Loucy (cell line): ENCODE results near the gene NXN.
"Not testable (repeated sequence)": the region's sequence is repeated elsewhere in the genome, so short reads cannot be mapped to it uniquely, and the experiment has no call there.

Source experiments
- H2AFZ ChIP-seq: fragments of 200-600 bp; sonication (generic); 2 replicates; pipeline ENCODE4 v1.6.0; 2016; ENCODE audit warnings: antibody characterized with exemption, mild to moderate bottlenecking, low read length, moderate library complexity
- H3F3A ChIP-seq: fragments of 200-600 bp; 2 replicates; pipeline ENCODE4 v1.6.0; 2016; ENCODE audit warnings: antibody characterized with exemption, low read depth, mild to moderate bottlenecking
- H3K27me3 ChIP-seq: fragments of 200-600 bp; sonication (generic); 2 replicates; pipeline ENCODE4 v1.6.1; 2014; ENCODE audit warnings: low read length, mild to moderate bottlenecking; ENCODE audit not compliant: insufficient read depth, poor library complexity, severe bottlenecking
- H3K36me3 ChIP-seq: fragments of 200-600 bp; sonication (generic); 2 replicates; pipeline ENCODE4 v1.6.1; 2016; ENCODE audit warnings: low read length; ENCODE audit not compliant: insufficient read depth
- H3K4me1 ChIP-seq: fragments of 200-600 bp; sonication (generic); 2 replicates; pipeline ENCODE4 v1.5.1; 2014; ENCODE audit warnings: low read length, mild to moderate bottlenecking; ENCODE audit not compliant: insufficient read depth, poor library complexity, severe bottlenecking
- H3K4me2 ChIP-seq: fragments of 200-600 bp; sonication (generic); 2 replicates; pipeline ENCODE4 v1.6.0; 2014; ENCODE audit warnings: antibody characterized with exemption, low read length, low read depth, mild to moderate bottlenecking; ENCODE audit not compliant: poor library complexity, severe bottlenecking
- H3K4me3 ChIP-seq: fragments of 200-600 bp; sonication (generic); 2 replicates; pipeline ENCODE4 v1.5.1; 2014; ENCODE audit warnings: low read length, mild to moderate bottlenecking, mixed read lengths; ENCODE audit not compliant: poor library complexity, severe bottlenecking
- H3K79me2 ChIP-seq: fragments of 200-600 bp; sonication (generic); 2 replicates; pipeline ENCODE4 v1.6.1; 2014; ENCODE audit warnings: low read length; ENCODE audit not compliant: insufficient read depth
- H3K9ac ChIP-seq: fragments of 200-600 bp; sonication (generic); 2 replicates; pipeline ENCODE4 v1.6.0; 2014; ENCODE audit warnings: mild to moderate bottlenecking, low read depth, low read length, moderate library complexity; ENCODE audit not compliant: poor library complexity, severe bottlenecking
- H3K9me2 ChIP-seq: fragments of 200-600 bp; sonication (generic); replicated peaks from 2 replicates; pipeline ENCODE4 v1.6.1; 2016; ENCODE audit warnings: low read depth, low read length, mixed read lengths
- H3K9me3 ChIP-seq: fragments of 200-600 bp; sonication (generic); 2 replicates; pipeline ENCODE4 v1.6.1; 2014; ENCODE audit warnings: mild to moderate bottlenecking, antibody characterized with exemption, low read length, low read depth; ENCODE audit not compliant: insufficient read depth
- H4K20me1 ChIP-seq: fragments of 200-600 bp; sonication (generic); 2 replicates; pipeline ENCODE4 v1.6.0; 2014; ENCODE audit warnings: antibody characterized with exemption, low read length, mild to moderate bottlenecking; ENCODE audit not compliant: insufficient read depth, poor library complexity, severe bottlenecking
- CTCF ChIP-seq: fragments of 200-600 bp; sonication (generic); conservative IDR thresholded peaks from 2 replicates; pipeline ENCODE4 v1.5.1; 2014; ENCODE audit warnings: mild to moderate bottlenecking, antibody characterized with exemption, low read length
- EZH2phosphoT487 ChIP-seq: fragments of 200-600 bp; IDR thresholded peaks from 2 replicates; pipeline ENCODE4 v1.6.1; 2018; ENCODE audit warnings: antibody characterized with exemption, mild to moderate bottlenecking, moderate library complexity, borderline replicate concordance

NXN gene

GRCh38 chr17:869567-870525 lies 109.7 kb downstream of the NXN start:
- Histone ChIP-seq H3K9ac (no peak overlapping the region), H3K9me3 (no peaks in the 10 kb centered on the region; the same call in 1 of the 2 replicates), H4K20me1 (no peaks in the 10 kb centered on the region), H3K36me3 (no peaks in the 10 kb centered on the region), H3K4me1 (no peaks in the 10 kb centered on the region), H2AFZ (no peak overlapping the region), H3K27me3 (no peaks in the 10 kb centered on the region), H3F3A (no peaks in the 10 kb centered on the region), H3K4me2 (no peak overlapping the region), H3K9me2 (no peaks in the 10 kb centered on the region), H3K79me2 (no peaks in the 10 kb centered on the region), H3K4me3 (no peak overlapping the region)
- no peak for TF ChIP-seq EZH2phosphoT487
- no peak for TF ChIP-seq CTCF

- TF ChIP-seq EZH2phosphoT487 (no peak), CTCF (no peak)
- Histone ChIP-seq H3K4me1 (no peaks in the 10 kb centered on the region), H3K27me3 (no peaks in the 10 kb centered on the region), H3K9ac (no peak overlapping the region), H3F3A (no peaks in the 10 kb centered on the region), H3K9me2 (no peaks in the 10 kb centered on the region), H4K20me1 (no peaks in the 10 kb centered on the region), H3K4me3 (no peak overlapping the region), H3K4me2 (no peak overlapping the region), H3K79me2 (no peaks in the 10 kb centered on the region), H3K9me3 (no peaks in the 10 kb centered on the region; the same call in 1 of the 2 replicates), H2AFZ (no peak overlapping the region), H3K36me3 (no peaks in the 10 kb centered on the region)
Measured at GRCh38 chr17:869086-869485, 110.5 kb downstream of the NXN start.

- H3K27me3 ChIP-seq: no peaks in the 10 kb centered on the region
- no peak overlapping the region for H3K4me3 ChIP-seq
- no peak overlapping the region for H3K4me2 ChIP-seq
- no peak overlapping the region for H2AFZ ChIP-seq
- H3K9ac ChIP-seq: no peak overlapping the region
- no peaks in the 10 kb centered on the region for H3K79me2 ChIP-seq
- H3K36me3 ChIP-seq: no peaks in the 10 kb centered on the region
- H4K20me1 ChIP-seq: no peaks in the 10 kb centered on the region
- H3K9me3 ChIP-seq: no peaks in the 10 kb centered on the region; the same call in 1 of the 2 replicates
- TF ChIP-seq EZH2phosphoT487 (no peak), CTCF (no peak)
- no peaks in the 10 kb centered on the region for H3K9me2 ChIP-seq
- no peaks in the 10 kb centered on the region for H3F3A ChIP-seq
- H3K4me1 ChIP-seq: no peaks in the 10 kb centered on the region
Measured at GRCh38 chr17:867896-868489, 111.6 kb downstream of the NXN start.

- not testable (repeated sequence) for H3K27me3 ChIP-seq, H3K9me3 ChIP-seq, H3K4me2 ChIP-seq, H3K9ac ChIP-seq, H3K9me2 ChIP-seq, H3F3A ChIP-seq, H3K79me2 ChIP-seq, H2AFZ ChIP-seq, H3K36me3 ChIP-seq, H3K4me1 ChIP-seq, H4K20me1 ChIP-seq, H3K4me3 ChIP-seq
Measured at GRCh38 chr17:867238-867637, 112.3 kb downstream of the NXN start.
